ENCODE data around the gene SLC22A16.

- TF ChIP-seq ZNF737 (CRISPR knock-in tag; IDR thresholded peaks at IDR 0.05; ENCODE audit: borderline replicate concordance) (no peak), MAFK (conservative IDR thresholded peaks at IDR 0.05 in 1 of 2, IDR thresholded peaks at IDR 0.05 in 1 of 2; ENCODE audit: low read length in 2 of 2) (no peak), ZNF235 (CRISPR knock-in tag; IDR thresholded peaks at IDR 0.05; ENCODE audit: borderline replicate concordance) (no peak), CSRNP2 (CRISPR knock-in tag; conservative IDR thresholded peaks at IDR 0.05; ENCODE audit: low read depth) (no peak), CTCF (CRISPR knock-in tag; IDR thresholded peaks at IDR 0.05) (no peak), ZFYVE20 (CRISPR knock-in tag; IDR thresholded peaks at IDR 0.05; ENCODE audit: borderline replicate concordance, low read depth) (no peak)
- TF ChIP-seq, protein P1, sequence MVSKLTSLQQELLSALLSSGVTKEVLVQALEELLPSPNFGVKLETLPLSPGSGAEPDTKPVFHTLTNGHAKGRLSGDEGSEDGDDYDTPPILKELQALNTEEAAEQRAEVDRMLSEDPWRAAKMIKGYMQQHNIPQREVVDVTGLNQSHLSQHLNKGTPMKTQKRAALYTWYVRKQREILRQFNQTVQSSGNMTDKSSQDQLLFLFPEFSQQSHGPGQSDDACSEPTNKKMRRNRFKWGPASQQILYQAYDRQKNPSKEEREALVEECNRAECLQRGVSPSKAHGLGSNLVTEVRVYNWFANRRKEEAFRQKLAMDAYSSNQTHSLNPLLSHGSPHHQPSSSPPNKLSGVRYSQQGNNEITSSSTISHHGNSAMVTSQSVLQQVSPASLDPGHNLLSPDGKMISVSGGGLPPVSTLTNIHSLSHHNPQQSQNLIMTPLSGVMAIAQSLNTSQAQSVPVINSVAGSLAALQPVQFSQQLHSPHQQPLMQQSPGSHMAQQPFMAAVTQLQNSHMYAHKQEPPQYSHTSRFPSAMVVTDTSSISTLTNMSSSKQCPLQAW (CRISPR knock-in tag; IDR thresholded peaks at IDR 0.05) = no peak
These were observed 88.4 kb downstream of the SLC22A16 start for GRCh38 chr6:110387986-110388385.

Measured in HepG2 (cell line).